Cardiac fibroblast (primary cell): Measurements from ENCODE around the gene HS2ST1.
A peak's percentile ranks its signal among the peaks of the same experiment; 100 is the strongest.

Source experiments
- DNase-seq, 2 donors: peaks; one replicate each; pipeline versions ENCODE4 v3.0.0 to v3.0.0-alpha.2; 2010; ENCODE audit warnings: low read depth in 2 of 2
- H3K4me3 ChIP-seq, 2 donors: replicated peaks in 1 of 2; 1 replicate in 1 of 2; 2 replicates in 1 of 2; pipeline ENCODE4 v1.5.1; 2011; ENCODE audit warnings: low read depth in 2 of 2, low read length in 2 of 2, mild to moderate bottlenecking in 2 of 2, moderate library complexity in 1 of 2
- CTCF ChIP-seq: IDR thresholded peaks from one replicate; pipeline ENCODE4 v1.5.1; 2011; ENCODE audit warnings: low read depth, mild to moderate bottlenecking, low read length, inconsistent platforms

The HS2ST1 gene

GRCh38 chr1:87045761-87046304 lies 131.4 kb downstream of the HS2ST1 start:
- no peak for TF ChIP-seq CTCF
- H3K4me3 ChIP-seq, result no peak overlapping the region
- no peak for DNase-seq

GRCh38 chr1:87046951-87047350 lies 132.5 kb downstream of the HS2ST1 start:
- H3K4me3 ChIP-seq, result no peak overlapping the region
- no peak for TF ChIP-seq CTCF
- DNase-seq, result no peak

- H3K4me3 ChIP-seq, result no peak overlapping the region
- no peak for DNase-seq
- no peak for TF ChIP-seq CTCF
Measured at GRCh38 chr1:87048237-87048636, 133.8 kb downstream of the HS2ST1 start.

GRCh38 chr1:87051965-87052364 lies 137.5 kb downstream of the HS2ST1 start:
- no peak overlapping the region for H3K4me3 ChIP-seq
- no peak for DNase-seq
- no peak for TF ChIP-seq CTCF

- no peak for TF ChIP-seq CTCF
- no peak overlapping the region for H3K4me3 ChIP-seq
- no peak for DNase-seq
Measured at GRCh38 chr1:87052400-87052799, 138.0 kb downstream of the HS2ST1 start.

- no peak overlapping the region for H3K4me3 ChIP-seq
- no peak for DNase-seq
- TF ChIP-seq CTCF, result no peak
Measured at GRCh38 chr1:87052961-87053360, 138.5 kb downstream of the HS2ST1 start.

- DNase-seq, result peak in 1 of 2 donors; percentile 10
- H3K4me3 ChIP-seq, result no peak overlapping the region
- no peak for TF ChIP-seq CTCF
Measured at GRCh38 chr1:87053446-87053845, 139.0 kb downstream of the HS2ST1 start.
